ENCODE results near the gene CCNC. TPM values are rescaled to one million over a fixed set of nuclear protein-coding genes. Genes with fewer than 3 reads are reported as not detected.

CCNC gene
- total and polyA plus RNA-seq, 2 of the 13 experiments (the other 11 are each of a cell fraction or from before 2014, with no cell fraction given), result 69.6 to 141 TPM

- TF ChIP-seq MTF2 (CRISPR knock-in tag; IDR thresholded peaks at IDR 0.05; ENCODE audit: borderline replicate concordance) (peak; percentile 78; the same call in 1 of the 2 replicates), HDAC6 (IDR thresholded peaks at IDR 0.05; ENCODE audit: low read depth, low read length) (no peak), PHF5A (CRISPR knock-in tag; IDR thresholded peaks at IDR 0.05; ENCODE audit: low read depth, unreplicated experiment) (no peak), ZNF572 (CRISPR knock-in tag; IDR thresholded peaks at IDR 0.05) (no peak), U2AF1 (optimal IDR thresholded peaks at IDR 0.05; ENCODE audit: low read depth, low read length) (peak; percentile 16), GPN1 (CRISPR knock-in tag; IDR thresholded peaks at IDR 0.05; ENCODE audit: borderline replicate concordance) (no peak), ZNF292 (CRISPR knock-in tag; IDR thresholded peaks at IDR 0.05; ENCODE audit: borderline replicate concordance, low read depth) (peak; percentile 23; the same call in 1 of the 2 replicates), ZNF605 (CRISPR knock-in tag; IDR thresholded peaks at IDR 0.05) (peak; percentile 62; the same call in 1 of the 2 replicates), ZMYM2 (CRISPR knock-in tag; IDR thresholded peaks at IDR 0.05) (no peak), RXRB (CRISPR knock-in tag; IDR thresholded peaks at IDR 0.05; ENCODE audit: borderline replicate concordance) (no peak), U2AF2 (IDR thresholded peaks at IDR 0.05; ENCODE audit: low read depth, low read length) (no peak), ZNF124 (CRISPR knock-in tag; IDR thresholded peaks at IDR 0.05) (peak; percentile 28; the same call in 1 of the 2 replicates), ZFY (CRISPR knock-in tag; IDR thresholded peaks at IDR 0.05) (peak; percentile 62)
- TF ChIP-seq, protein P1, sequence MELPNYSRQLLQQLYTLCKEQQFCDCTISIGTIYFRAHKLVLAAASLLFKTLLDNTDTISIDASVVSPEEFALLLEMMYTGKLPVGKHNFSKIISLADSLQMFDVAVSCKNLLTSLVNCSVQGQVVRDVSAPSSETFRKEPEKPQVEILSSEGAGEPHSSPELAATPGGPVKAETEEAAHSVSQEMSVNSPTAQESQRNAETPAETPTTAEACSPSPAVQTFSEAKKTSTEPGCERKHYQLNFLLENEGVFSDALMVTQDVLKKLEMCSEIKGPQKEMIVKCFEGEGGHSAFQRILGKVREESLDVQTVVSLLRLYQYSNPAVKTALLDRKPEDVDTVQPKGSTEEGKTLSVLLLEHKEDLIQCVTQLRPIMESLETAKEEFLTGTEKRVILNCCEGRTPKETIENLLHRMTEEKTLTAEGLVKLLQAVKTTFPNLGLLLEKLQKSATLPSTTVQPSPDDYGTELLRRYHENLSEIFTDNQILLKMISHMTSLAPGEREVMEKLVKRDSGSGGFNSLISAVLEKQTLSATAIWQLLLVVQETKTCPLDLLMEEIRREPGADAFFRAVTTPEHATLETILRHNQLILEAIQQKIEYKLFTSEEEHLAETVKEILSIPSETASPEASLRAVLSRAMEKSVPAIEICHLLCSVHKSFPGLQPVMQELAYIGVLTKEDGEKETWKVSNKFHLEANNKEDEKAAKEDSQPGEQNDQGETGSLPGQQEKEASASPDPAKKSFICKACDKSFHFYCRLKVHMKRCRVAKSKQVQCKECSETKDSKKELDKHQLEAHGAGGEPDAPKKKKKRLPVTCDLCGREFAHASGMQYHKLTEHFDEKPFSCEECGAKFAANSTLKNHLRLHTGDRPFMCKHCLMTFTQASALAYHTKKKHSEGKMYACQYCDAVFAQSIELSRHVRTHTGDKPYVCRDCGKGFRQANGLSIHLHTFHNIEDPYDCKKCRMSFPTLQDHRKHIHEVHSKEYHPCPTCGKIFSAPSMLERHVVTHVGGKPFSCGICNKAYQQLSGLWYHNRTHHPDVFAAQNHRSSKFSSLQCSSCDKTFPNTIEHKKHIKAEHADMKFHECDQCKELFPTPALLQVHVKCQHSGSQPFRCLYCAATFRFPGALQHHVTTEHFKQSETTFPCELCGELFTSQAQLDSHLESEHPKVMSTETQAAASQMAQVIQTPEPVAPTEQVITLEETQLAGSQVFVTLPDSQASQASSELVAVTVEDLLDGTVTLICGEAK (IDR thresholded peaks at IDR 0.05), result no peak
- TF ChIP-seq, protein P1 (CRISPR knock-in tag; IDR thresholded peaks at IDR 0.05), result peak; percentile 40; the same call in 1 of the 2 replicates
- TF ChIP-seq, protein P2, sequence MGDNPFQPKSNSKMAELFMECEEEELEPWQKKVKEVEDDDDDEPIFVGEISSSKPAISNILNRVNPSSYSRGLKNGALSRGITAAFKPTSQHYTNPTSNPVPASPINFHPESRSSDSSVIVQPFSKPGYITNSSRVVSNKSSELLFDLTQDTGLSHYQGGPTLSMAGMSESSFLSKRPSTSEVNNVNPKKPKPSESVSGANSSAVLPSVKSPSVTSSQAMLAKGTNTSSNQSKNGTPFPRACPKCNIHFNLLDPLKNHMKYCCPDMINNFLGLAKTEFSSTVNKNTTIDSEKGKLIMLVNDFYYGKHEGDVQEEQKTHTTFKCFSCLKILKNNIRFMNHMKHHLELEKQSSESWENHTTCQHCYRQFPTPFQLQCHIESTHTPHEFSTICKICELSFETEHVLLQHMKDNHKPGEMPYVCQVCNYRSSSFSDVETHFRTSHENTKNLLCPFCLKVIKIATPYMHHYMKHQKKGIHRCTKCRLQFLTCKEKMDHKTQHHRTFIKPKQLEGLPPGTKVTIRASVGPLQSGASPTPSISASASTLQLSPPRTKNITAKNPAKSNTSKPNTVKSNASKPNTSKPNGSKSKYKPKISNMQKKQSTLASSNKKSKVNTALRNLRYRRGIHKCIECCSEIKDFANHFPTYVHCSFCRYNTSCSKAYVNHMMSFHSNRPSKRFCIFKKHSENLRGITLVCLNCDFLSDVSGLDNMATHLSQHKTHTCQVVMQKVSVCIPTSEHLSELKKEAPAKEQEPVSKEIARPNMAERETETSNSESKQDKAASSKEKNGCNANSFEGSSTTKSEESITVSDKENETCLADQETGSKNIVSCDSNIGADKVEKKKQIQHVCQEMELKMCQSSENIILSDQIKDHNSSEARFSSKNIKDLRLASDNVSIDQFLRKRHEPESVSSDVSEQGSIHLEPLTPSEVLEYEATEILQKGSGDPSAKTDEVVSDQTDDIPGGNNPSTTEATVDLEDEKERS (CRISPR knock-in tag; IDR thresholded peaks at IDR 0.05), result no peak
- TF ChIP-seq, protein P3, sequence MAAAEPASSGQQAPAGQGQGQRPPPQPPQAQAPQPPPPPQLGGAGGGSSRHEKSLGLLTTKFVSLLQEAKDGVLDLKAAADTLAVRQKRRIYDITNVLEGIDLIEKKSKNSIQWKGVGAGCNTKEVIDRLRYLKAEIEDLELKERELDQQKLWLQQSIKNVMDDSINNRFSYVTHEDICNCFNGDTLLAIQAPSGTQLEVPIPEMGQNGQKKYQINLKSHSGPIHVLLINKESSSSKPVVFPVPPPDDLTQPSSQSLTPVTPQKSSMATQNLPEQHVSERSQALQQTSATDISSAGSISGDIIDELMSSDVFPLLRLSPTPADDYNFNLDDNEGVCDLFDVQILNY (CRISPR knock-in tag; conservative IDR thresholded peaks at IDR 0.05), result no peak
Measured at GRCh38 chr6:99588618-99589289, 20.3 kb upstream of the CCNC start (continued).
